HG02798 (cell line): ENCODE results near the gene HEBP1.

Source experiments
- ATAC-seq: cut with Tn5 transposase; IDR thresholded peaks from one replicate; pipeline ENCODE4 v1.9.1; 2021; ENCODE audit warnings: mild to moderate bottlenecking; ENCODE audit not compliant: unreplicated experiment, poor library complexity

HEBP1 gene

DNA sequence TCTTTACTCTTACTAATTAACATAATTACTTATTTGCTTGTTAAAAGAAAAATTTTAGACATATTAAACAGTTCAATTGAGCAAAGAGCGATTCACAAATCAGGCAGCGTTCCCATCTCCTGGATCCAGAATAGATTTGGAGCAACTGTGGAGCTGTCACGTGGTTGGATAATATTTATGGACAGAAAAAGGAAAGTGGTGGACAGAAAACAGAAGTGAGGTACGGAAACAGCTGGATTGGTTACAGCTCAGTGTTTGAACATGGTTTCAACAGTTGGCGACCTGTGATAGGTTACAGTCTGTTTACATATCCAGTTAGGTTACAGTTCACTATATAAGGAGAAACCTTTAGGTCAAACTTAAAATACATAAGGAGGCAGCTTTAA, 24.5 kb upstream of the HEBP1 start:
- ATAC-seq = no peak

DNA sequence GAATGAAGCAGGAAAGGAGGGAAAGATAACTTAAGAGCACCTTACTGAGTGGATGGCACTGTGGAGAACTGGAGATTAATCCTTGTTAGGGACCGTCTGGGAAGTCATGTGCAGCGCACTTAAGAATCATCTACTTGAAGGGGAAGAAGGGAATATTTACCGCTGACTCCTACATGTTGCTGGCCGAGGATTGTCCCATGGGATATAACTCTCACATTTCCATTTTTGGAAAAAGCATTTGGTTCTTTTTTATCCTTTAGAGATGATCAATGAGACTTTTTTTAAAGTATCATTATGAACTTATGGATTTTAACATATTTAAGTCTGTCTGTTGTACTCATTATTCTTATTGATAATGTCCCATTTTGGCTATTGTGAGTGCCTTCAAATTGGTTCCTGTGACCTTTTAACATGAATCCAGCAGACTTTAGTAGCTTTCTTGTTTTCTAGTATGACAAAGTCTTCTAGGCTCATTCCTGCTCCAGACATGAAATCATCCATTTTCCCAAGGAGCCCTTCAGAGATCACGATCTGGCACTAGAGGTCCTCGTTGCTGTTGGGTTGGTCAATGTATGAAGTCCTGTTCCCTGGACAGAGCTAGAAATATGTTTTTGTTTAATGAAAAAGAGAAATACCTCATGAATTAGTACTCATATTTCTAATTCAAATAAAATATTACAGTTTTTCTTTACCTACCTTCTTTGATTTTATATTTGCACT, 23.9 kb upstream of the HEBP1 start:
- no peak for ATAC-seq

DNA sequence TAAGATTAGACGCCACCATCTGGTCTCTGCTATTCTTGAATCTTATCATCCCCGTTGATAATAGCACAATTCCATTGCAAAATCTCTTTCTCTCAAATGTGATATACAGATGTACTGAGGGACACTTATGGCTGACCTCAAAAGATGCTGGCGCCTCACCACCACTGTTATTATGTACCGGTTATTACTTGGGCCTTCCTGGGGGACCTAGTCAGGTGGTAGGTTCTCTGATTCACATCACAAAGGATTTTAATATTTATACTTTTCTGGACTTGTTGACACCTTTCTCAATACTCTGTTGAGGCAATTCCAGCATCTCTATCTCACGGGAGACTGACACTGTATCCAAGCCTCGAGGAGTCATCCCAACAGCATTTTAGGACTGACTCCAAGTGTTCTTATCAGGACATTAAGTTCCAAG, 22.8 kb upstream of the HEBP1 start:
- ATAC-seq = no peak

DNA sequence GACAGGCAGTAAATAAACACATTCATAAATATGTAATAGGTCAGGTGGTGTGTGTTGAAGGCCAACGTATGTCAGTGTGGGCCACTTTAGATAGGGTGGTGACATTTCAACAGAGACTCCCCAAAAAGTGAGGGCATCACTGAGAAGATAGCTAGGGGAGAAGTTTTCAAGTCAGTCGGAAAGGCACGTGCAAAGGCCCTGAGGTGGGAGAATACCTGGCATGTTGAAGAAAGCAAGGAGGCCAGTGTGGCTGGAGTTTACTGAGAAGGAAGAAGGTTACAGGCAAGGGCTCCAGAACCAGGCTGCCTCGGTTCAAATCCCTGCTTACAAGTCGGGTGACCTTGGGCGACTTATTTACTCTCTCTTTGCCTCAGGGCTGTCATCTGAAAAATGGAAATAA, 11.0 kb upstream of the HEBP1 start:
- ATAC-seq = no peak

DNA sequence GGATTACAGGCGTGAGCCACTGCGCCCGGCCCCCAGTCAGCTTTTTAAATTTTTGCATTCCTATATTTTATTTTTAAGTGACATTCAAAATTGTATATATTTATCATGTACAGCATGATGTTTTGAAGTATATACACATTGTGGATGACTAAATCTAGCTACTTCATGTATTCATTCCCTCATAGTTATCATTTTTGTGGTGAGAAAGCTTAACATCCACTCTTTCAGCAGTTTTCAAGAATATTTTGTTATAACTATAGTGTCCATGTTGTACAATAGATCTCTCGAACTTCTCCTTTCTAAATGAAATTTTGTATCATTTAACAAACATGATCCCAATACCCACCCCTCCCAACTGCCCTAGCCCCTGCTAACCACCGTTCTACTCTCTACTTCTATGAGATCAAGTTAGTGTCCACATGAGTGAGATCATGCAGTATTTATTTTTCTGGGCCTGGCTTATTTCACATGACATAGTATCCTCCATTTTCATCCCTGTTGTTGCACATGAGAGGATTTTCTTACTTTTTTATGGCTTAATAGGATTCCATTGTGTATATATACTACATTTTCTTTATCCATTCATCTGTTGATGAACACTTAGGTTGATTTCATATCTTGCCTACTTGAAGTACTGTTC, 8.8 kb upstream of the HEBP1 start:
- ATAC-seq = no peak

DNA sequence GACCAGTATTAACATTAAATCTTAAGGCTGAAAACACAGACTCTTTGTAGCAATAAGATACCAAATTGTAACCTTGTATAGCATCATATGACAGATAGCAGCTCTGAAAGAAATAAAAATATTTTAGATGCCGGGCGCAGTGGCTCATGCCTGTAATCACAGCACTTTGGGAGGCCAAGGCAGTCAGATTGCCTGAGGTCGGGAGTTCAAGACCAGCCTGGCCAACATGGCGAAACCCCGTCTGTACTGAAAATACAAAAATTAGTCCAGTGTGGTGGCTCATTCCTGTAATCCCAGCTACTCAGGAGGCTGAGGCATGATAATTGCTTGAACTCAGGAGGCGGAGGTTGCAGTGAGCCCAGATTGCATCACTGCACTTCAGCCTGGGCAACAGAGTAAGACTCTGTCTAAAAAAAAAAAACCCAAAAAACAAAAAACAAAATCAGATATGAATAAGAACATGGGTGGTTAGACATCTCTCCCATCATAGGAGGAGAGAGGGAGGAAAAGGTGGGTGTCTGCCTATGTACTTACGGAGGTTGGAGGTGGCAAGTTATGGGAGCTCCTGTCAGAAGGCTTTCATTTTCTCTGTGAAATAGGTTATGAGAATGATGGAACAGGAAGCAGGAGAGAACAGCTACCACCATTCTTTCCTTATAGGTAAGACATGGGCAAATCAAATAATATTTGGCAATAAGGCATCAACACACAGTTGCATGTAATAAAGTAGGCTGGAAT, 7.6 kb upstream of the HEBP1 start:
- ATAC-seq = no peak

DNA sequence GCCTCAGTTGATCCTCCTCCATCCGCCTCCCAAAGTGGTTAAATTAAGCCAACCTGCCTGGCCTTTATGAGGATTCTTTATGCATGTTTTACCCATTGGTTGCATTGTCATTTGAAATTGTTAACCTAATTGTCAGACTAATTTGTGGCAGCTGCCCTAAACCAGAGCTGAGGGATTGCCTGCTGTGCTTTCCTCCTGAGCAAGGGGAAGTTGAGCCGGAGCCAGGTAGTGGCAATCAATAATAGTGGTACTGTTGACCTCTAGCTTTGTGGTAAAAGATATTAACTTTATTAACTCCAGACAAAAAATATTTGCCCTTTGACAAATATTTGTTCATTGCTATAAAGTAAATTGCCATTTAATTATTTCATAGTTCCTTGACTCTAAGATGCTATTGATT, 5.6 kb upstream of the HEBP1 start:
- no peak for ATAC-seq

DNA sequence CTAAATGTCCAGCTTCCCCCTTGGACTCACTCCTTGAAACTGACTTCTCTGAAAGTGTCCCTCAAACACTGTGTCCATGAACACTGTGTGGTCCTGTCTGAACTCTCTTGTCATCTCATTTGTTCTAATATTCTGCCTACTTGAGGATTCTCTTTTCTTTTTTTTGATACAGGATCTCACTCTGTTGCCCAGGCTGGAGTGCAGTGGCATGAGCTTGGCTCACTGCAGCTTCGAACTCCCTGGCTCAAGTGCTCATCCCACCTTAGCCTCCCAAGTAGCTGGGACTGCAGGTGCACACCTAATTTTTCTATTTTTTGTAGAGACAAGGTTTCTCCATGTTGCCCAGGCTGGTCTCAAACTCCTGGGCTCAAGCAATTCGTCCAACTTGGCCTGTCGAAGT, 4.9 kb upstream of the HEBP1 start:
- ATAC-seq = no peak

DNA sequence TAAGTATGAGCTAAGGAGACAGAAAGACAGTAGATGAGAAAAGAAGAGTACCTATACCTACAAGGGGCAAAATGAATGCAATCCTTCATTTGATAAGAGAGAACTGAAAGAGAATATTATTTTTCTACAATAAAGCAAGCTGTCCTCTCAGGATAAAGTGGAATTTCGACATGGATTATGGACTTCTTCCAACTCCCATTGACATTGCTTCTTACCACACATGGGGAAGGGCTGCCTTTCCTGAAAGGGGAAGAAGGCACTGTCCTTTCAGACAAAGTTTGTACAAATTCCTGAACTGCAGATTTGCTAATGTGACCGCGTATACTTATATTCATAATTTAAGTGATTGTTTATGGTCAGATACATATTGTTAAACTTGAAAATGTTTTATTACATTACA, 4.3 kb upstream of the HEBP1 start:
- no peak for ATAC-seq

DNA sequence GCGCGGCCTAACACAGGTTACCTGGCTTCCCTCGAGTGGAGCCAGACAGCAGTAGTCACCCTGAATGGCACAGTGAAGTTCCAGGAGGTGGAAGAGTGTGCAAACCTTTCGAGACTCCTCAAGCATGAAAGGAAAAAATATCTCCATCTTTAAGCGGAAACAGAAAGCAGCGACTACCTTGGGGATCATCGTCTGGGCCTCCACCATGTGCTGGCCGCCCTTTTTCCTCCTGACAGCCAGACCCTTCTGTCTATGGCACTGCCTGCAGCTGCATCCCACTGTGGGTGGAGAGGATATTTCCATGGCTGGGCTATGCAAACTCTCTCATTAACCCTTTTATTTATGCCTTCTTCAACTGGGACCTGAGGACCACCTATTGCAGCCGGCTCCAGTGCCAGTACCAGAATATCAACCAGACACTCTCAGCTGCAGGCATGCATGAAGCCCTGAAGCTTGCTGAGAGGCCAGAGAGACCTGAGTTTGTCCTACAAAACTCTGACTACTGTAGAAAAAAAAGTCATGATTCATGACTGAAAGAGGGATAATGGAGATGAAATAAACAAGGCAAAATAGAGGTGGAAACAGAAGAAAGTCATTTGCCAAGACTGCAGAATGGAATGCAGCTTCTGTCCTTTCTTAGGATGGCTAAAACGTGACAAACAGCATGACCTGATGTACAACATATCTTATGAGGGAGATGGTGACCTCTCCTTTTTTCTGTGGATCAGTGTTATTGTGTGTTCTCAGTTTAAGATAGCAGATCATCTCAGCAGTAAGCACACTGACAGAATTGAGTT, 2.4 kb upstream of the HEBP1 start:
- ATAC-seq = no peak

DNA sequence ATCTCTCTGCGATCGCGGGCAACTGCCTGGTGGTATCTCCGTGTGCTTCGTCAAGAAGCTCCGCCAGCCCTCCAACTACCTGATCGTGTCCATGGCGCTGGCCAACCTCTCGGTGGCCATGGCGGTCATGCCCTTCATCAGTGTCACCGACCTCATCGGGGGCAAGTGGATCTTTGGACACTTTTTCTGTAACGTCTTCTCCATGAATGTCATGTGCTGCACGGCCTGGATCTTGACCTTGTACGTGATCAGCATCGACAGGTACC, 1.6 kb upstream of the HEBP1 start:
- ATAC-seq = no peak

DNA sequence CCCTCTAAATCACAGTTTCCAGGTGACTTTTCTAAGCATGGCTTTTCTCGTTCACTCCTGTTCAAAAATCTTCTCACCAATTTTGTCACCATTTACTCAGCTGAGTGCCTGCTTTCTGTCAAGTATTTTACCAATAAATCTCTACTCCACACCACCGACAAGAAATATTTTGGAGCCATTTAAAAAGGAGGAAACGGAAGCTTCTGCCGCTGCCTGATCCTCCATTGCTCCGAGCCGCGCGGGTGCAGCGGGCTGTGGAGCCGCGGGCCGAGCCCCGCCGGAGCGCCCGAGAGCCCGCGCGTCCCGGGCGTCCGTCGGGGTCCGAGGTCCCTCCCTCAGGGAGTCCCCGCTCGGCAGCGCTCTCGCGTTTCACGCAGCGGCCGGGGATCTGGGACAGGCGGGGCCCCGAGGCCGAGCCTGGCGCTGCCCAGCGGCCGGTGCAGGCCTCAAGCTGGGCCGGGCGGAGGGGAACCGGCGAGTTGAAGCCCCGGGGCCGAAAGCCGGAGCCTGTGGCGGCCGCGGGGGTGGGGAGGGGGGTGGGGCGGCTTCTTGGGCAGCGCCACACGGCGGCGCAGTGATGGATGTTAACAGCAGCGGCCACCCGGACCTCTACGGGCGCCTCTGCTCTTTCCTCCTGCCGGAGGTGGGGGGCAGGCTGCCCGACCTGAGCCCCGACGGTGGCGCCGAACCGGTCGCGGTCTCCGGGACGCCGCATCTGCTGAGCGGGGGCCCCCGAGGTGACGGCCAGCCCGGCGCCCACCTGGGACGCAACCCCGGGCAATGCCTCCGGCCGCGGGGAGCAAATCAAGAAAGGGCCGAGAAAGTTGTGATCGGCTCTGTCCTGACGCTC, 1.1 kb upstream of the HEBP1 start:
- no peak for ATAC-seq

DNA sequence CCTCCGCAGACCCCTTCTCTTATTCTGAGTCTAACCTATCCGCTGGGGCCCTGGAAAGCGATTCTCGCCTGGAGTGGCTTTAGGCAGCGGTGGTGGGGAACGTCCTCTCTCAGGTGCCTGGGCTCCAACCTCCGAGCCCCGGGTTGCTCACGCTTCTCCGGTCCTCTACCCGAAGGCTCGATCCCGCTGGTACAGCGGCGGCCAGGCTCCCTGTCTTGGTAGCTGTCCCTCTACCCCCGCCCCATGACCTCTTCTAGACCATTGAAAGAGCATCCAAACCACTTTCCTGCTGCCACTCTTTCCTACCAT, 505 bp upstream of the HEBP1 start:
- peak; percentile 42 for ATAC-seq

DNA sequence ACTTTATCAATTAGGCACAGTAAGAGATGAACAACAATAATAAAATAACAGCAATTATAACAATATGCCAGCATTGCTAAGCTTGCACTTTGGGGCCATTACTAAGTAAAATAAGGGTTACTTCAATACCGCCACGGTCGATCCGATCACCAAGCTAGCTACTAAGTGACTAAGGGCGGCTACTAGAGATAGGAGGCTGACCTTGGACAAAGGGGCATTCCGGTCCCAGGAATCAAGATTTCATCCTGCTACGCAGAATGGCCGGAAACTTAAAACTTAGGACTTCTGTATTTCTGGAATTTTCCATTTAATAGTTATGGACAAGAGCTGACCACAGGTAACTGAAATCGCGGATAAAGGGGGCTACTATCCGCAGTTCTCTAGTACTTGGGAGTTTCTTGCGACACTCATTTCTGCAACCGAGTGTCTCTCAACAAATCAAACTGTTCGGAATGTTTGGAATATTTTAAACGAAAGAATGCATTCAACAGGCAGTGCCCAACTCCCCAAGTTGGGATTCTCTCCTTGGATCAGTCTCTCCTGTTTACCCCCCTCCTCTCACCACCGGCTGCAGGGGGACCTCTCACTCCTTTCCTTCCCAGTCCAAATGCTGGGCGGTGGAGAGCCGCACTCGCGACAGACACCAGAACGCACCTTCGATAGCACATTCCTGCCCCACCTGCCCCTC, 650 bp downstream of the HEBP1 start:
- no peak for ATAC-seq

DNA sequence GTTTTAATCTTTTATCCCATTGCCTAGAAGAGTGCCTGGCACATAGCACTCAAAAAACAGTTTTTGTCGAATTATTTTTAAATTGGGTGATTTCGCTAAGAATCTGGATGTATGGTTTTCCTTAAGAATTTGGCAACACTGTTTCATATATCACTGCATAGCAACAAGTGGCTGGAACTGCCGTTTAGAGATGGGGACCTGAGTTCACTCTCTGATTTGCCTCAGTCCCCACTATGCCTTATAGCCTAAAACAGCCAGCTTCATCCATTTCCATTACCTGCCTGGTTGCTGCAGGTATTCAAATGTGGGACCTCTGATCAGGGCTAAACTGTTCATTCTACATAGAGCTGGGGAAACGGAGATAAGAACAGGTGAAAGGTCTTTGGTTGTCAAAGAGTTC, 1.8 kb downstream of the HEBP1 start:
- ATAC-seq = no peak

DNA sequence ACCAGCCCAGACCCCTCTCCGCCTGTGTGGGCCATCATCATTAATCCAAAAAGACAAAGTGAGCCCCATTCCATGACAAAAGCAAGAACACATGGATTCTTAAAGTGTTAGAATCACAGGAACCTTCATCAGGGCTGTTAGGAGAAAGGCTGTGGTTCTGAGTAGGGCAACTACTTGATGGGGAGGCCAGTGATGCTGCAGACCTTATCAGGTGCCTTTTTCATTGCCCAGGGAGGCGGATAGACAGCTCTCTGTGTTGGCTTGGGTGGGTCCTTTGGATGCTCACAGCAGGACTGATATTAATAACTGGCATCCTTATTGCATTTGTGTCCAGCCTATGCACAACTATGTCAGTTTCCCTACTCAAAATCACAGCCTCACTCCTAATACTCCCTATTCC, 2.3 kb downstream of the HEBP1 start:
- no peak for ATAC-seq

DNA sequence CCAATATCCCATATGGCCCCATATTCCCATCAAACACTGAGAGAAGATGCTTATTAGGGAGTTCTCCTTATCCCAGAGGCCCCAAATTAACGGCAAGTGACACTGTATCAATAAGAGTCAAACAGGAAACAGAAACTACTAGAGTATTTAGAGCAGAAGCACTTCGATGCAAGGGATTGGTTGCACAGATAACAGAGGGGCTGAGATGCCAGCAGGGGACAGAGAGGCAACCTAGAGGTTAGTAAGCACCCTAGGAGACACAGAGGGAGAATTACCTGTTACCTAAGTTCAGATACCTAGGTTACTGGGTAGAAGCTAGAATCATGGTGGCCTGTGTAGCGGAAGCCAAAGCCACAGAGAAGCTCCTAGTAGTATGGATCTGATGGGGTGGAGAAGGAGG, 2.9 kb downstream of the HEBP1 start:
- ATAC-seq = no peak

DNA sequence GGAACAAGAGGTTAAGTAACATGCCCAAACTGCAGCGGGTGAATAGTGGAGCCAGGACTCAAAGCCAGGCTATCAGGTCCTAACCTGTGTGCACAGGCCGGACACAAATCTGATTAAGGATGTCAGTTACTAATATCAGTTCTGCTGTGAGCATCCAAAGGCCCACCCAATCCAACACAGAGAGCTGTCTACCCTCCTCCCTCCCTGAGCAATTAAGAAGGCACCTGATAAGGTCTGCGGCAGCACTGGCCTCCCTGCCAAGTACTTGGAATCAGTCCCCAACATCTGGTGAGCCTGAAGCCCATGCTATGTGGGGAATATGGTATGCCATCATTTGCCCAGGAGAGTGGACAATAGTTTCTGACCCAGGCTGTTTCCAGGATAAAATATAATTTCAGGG, 3.9 kb downstream of the HEBP1 start:
- no peak for ATAC-seq

DNA sequence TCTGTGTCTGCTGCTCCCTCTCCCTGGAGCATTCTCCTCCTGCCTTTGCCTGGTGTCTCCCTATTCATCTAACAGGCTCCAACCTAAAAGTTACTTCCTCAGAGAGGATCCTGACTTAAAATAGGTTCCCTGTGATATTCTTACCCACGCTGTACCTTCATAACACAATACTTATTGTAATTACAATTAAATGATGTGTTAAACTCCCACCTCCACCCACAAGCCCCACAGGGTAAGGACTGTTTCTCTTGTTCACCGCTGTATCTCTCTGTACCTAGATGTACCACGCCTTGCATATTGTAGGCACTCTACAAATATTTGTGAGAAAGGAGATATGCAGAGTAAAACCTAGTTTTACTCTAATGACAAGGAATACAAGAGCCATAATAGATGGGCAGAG, 5.0 kb downstream of the HEBP1 start:
- no peak for ATAC-seq

DNA sequence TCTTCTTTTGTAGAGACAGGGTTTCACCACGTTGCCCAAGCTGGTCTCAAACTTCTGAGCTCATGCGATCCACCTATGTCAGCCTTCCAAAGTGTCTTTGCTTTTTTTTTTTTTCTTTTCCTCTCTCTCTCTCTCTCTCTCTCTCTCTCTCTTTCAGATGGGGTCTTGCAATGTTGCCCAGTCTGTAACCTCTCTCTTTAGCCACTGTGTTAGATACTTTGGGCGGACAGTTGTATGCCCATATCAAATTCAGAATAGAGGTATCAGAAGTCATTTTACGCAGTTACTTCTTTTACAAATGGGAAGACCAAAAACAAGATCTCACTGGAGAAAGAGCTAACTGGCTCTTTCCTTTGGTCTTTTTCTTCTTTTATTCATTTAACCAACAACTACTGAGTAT, 6.7 kb downstream of the HEBP1 start:
- no peak for ATAC-seq
